Measurements from ENCODE around the gene ARHGDIG. TPM values are rescaled to one million over a fixed set of nuclear protein-coding genes. Genes with fewer than 3 reads are reported as not detected.

The ARHGDIG gene
- total and polyA plus RNA-seq, 2 of the 4 experiments (the other 2 are of a cell fraction): 0.24 to 0.36 TPM

DNA sequence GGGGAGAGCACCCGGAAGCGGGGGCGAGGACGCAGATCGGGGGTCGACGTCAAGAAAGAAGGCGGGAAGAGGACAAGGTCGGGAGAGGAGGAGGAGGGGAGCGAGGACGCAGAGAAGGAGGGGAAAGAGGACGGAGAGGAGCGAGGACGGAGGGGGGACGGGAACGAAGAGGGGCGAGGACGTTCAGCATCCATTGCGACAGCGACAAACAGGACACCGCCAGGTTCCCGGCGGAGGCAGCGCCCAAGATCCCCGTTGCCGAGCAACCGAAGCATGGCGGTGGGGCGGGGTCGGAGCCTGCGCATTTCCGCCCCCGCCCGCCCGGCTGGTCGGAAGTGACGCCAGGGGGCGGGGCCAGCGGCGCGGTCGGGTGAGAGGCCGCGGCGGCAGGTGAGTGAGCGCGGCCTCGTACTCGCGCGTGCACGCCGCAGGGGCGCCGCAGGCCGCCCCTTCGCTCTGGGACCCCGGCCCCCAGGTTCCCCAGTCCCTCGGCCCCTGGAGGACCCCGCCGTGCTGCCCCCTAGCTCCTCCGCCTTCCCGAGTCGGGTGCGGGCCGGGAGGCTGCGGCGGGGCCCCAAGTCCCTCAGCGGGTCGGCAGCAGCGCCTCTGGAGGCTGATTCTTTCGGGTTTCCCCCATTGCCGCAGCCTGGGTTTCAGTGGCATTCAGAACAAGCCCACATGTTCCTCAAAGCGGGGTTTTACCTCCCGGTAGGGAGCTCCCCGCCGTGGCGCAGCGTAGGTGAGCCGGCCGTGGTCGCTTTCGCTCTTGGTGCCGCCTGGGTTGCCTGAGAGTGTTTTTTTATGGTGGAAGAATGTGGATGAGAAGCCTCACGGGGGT, 45.7 kb upstream of the ARHGDIG start, which contains the start of gene FAM234A (continued):
- TF ChIP-seq NFE2L2 (IDR thresholded peaks at IDR 0.05; ENCODE audit: low read depth, low read length) (no peak), POLR2A (IDR thresholded peaks at IDR 0.05; ENCODE audit: low read depth, low read length) (peak; percentile 63), SMC3 (IDR thresholded peaks at IDR 0.05; ENCODE audit: low read depth, low read length) (no peak), RAD21 (IDR thresholded peaks at IDR 0.05; ENCODE audit: low read length) (0 out of 2 replicates have a peak, but pooled peaks have one; percentile 2)

DNA sequence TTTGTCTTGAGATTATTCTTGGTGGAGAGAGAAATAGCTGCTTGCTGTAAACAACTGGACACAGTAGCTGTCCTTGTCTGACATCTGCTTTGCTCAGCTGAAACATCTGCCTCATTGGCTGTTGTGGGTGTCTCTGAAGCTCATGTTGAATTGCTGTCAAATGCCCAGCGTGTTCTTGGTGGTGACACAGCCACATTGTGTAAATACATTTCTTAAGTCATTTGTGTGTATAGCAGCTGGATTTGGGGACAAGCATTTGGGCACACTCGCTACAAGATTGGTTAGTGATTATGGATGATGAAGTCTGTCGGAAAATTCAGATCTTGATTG, 40.5 kb upstream of the ARHGDIG start:
- Histone ChIP-seq H3K56ac (ENCODE audit: extremely low read depth, insufficient read depth, low read length) (no peak overlapping the region), H3K27me3 (ENCODE audit: control insufficient read depth, insufficient read depth, low read length) (no peaks in the 10 kb centered on the region), H4K20me1 (ENCODE audit: insufficient read depth, low read length) (peaks cover 17% of the 10 kb centered on the region), H3K23ac (ENCODE audit: low read depth, low read length) (no peak overlapping the region), H3K4me3 (ENCODE audit: insufficient read depth, low read depth, low read length) (no peak overlapping the region), H2AFZ (replicated peaks; ENCODE audit: low read length, poor library complexity) (no peak overlapping the region), H3K14ac (replicated peaks; ENCODE audit: low read depth, low read length) (no peak overlapping the region), H3K9me1 (ENCODE audit: insufficient read depth, low read length) (0 out of 2 replicates have a peak, but pooled peaks cover 8% of the 10 kb centered on the region), H2BK120ac (ENCODE audit: low read depth, low read length) (no peak overlapping the region), H2BK5ac (ENCODE audit: low read depth, low read length, poor library complexity, severe bottlenecking) (no peak overlapping the region), H3K9ac (ENCODE audit: low read depth, low read length) (no peak overlapping the region), H3K9me3 (ENCODE audit: control insufficient read depth, insufficient read depth, low read length) (no peaks in the 10 kb centered on the region), H4K91ac (ENCODE audit: insufficient read depth, low read depth, low read length) (no peak overlapping the region), H2AK5ac (ENCODE audit: low read depth, low read length) (no peak overlapping the region), H4K8ac (ENCODE audit: low read depth in 2 of 2, low read length in 2 of 2) (no peak overlapping the region), H3K79me1 (ENCODE audit: low read depth in 1 of 2, low read length in 2 of 2) (peaks cover 23 to 45% of the 10 kb centered on the region in 2 experiments), H2AK9ac (replicated peaks; ENCODE audit: low read depth, low read length, poor library complexity) (no peak overlapping the region), H3K36me3 (ENCODE audit: control insufficient read depth, insufficient read depth, low read length) (no peaks in the 10 kb centered on the region), H3K27ac (ENCODE audit: insufficient read depth, low read length) (no peak overlapping the region), H4K5ac (ENCODE audit: low read depth, low read length) (no peak overlapping the region), H3K4me1 (ENCODE audit: control insufficient read depth, insufficient read depth, low read length) (peaks cover 4% of the 10 kb centered on the region), H2BK15ac (ENCODE audit: low read depth, low read length) (no peak overlapping the region), H3K4me2 (ENCODE audit: low read depth, low read length) (peak overlapping the region; percentile 12; the same call in 1 of the 2 replicates), H3K4ac (ENCODE audit: low read depth, low read length) (no peak overlapping the region), H3K18ac (ENCODE audit: low read depth, low read length) (no peak overlapping the region), H2BK20ac (ENCODE audit: low read depth, low read length) (no peak overlapping the region)
- intact Hi-C loops (cut with micrococcal nuclease) (loop anchor here (5.0 kb wide), 1 partner anchor 92 kb away; no protein-coding TSS in a partner anchor), dilution Hi-C loops (cut with HindIII; ENCODE audit: low sequenced_read_pairs, unreplicated experiment) (no loop called here), in situ Hi-C loops (cut with MboI; ENCODE audit: low sequenced_read_pairs) (no loop called here)
- DNase-seq: peak; percentile 12
- CTCF ChIA-PET: interaction anchor here (1.3 to 1.6 kb wide), 2 partner anchors 12 to 133 kb away, joined by 3 to 5 read pairs; no protein-coding TSS in a partner anchor
- POLR2A ChIA-PET (ENCODE audit: unreplicated experiment): no interaction called here
- ATAC-seq (ENCODE audit: low read depth): no peak
- WGBS, 2 experiments (ENCODE audit: extremely low coverage in 2 of 2, insufficient read length in 1 of 2): 0% methylated on average over 1 of the region's 3 CpGs; no CpG with 5 or more reads in 1 of the 2 experiments
- no TSS peak for BruUV-seq (replicated peaks)
- TF ChIP-seq RCOR1 (IDR thresholded peaks at IDR 0.05; ENCODE audit: insufficient replicate concordance, low read length) (no peak), CHD1 (IDR thresholded peaks at IDR 0.05; ENCODE audit: low read depth, low read length) (no peak), MAZ (IDR thresholded peaks at IDR 0.05; ENCODE audit: borderline replicate concordance, low read depth, low read length) (no peak), RAD21 (IDR thresholded peaks at IDR 0.05; ENCODE audit: low read length) (no peak), RFX5 (IDR thresholded peaks at IDR 0.05; ENCODE audit: low read depth, low read length) (no peak), FOS (IDR thresholded peaks at IDR 0.05; ENCODE audit: low read depth, low read length) (no peak), NFE2L2 (IDR thresholded peaks at IDR 0.05; ENCODE audit: low read depth, low read length) (no peak), POLR2A (IDR thresholded peaks at IDR 0.05; ENCODE audit: low read depth, low read length) (no peak), CEBPB (IDR thresholded peaks at IDR 0.05; ENCODE audit: low read depth, low read length) (no peak), BHLHE40 (IDR thresholded peaks at IDR 0.05; ENCODE audit: low read depth, low read length) (no peak)
- TF ChIP-seq, protein P1, sequence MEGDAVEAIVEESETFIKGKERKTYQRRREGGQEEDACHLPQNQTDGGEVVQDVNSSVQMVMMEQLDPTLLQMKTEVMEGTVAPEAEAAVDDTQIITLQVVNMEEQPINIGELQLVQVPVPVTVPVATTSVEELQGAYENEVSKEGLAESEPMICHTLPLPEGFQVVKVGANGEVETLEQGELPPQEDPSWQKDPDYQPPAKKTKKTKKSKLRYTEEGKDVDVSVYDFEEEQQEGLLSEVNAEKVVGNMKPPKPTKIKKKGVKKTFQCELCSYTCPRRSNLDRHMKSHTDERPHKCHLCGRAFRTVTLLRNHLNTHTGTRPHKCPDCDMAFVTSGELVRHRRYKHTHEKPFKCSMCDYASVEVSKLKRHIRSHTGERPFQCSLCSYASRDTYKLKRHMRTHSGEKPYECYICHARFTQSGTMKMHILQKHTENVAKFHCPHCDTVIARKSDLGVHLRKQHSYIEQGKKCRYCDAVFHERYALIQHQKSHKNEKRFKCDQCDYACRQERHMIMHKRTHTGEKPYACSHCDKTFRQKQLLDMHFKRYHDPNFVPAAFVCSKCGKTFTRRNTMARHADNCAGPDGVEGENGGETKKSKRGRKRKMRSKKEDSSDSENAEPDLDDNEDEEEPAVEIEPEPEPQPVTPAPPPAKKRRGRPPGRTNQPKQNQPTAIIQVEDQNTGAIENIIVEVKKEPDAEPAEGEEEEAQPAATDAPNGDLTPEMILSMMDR (conservative IDR thresholded peaks at IDR 0.05; ENCODE audit: low read depth, low read length): no peak
- TF ChIP-seq, protein P2, sequence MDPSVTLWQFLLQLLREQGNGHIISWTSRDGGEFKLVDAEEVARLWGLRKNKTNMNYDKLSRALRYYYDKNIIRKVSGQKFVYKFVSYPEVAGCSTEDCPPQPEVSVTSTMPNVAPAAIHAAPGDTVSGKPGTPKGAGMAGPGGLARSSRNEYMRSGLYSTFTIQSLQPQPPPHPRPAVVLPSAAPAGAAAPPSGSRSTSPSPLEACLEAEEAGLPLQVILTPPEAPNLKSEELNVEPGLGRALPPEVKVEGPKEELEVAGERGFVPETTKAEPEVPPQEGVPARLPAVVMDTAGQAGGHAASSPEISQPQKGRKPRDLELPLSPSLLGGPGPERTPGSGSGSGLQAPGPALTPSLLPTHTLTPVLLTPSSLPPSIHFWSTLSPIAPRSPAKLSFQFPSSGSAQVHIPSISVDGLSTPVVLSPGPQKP (IDR thresholded peaks at IDR 0.05; ENCODE audit: borderline replicate concordance, low read depth, low read length): no peak
